HEK293 (cell line): ENCODE results near the gene TTC7B.

Source experiments
- CTCF ChIA-PET: fragments of 350-600 bp; formaldehyde crosslinking; extraction: SDS; loops from one replicate; lab custom pipeline; 2021; ENCODE audit warnings: antibody characterized with exemption; lab: Yijun Ruan, JAX
- POLR2A ChIA-PET: fragments of 300-600 bp; formaldehyde crosslinking; extraction: SDS; loops from one replicate; lab custom pipeline; 2020; ENCODE audit warnings: antibody characterized with exemption, inconsistent platforms; lab: Yijun Ruan, JAX
- H3K27ac ChIP-seq: fragments of 200-500 bp; sonication (Bioruptor generic); 2 replicates; pipeline ENCODE4 v1.5.1; 2014; ENCODE audit warnings: low read depth, low read length, control low read depth, inconsistent platforms; ENCODE audit errors: extremely low read depth
- H3K36me3 ChIP-seq, 2 experiments: fragments of 200-500 bp in 1 of 2; sonication (Bioruptor generic) in 1 of 2; 1 replicate in 1 of 2; 2 replicates in 1 of 2; pipeline ENCODE4 v1.5.1; 2014 to 2017; ENCODE audit warnings: inconsistent platforms in 2 of 2, low read length in 2 of 2; ENCODE audit not compliant: control insufficient read depth in 2 of 2, insufficient read depth in 1 of 2
- H3K4me1 ChIP-seq: fragments of 200-500 bp; sonication (Bioruptor generic); 2 replicates; pipeline ENCODE4 v1.5.1; 2014; ENCODE audit warnings: mild to moderate bottlenecking, low read length, inconsistent platforms; ENCODE audit not compliant: control insufficient read depth, insufficient read depth
- H3K4me3 ChIP-seq: 2 replicates; pipeline ENCODE4 v1.5.1; 2011; ENCODE audit warnings: low read depth, mild to moderate bottlenecking, control low read depth, low read length, moderate library complexity
- H3K9me3 ChIP-seq: fragments of 200-500 bp; sonication (Bioruptor generic); 2 replicates; pipeline ENCODE4 v1.5.1; 2014; ENCODE audit warnings: low read depth, low read length, inconsistent platforms; ENCODE audit not compliant: control insufficient read depth, insufficient read depth
- GLI2 ChIP-seq: fragments of 450-650 bp; formaldehyde crosslinking; IDR thresholded peaks from 2 replicates; pipeline ENCODE4; 2017; ENCODE audit warnings: missing biosample characterization, missing genetic modification characterization, low read depth, borderline replicate concordance
- GLIS1 ChIP-seq: fragments of 450-650 bp; formaldehyde crosslinking; IDR thresholded peaks from 2 replicates; pipeline ENCODE4 v1.5.1; 2016; ENCODE audit warnings: missing biosample characterization, missing genetic modification characterization
- HOXC10 ChIP-seq: sonication (generic); formaldehyde crosslinking; IDR thresholded peaks from 2 replicates; pipeline ENCODE4 v1.8.1; 2023; ENCODE audit warnings: mild to moderate bottlenecking, missing genetic modification reagents
- OSR2 ChIP-seq: fragments of 450-650 bp; formaldehyde crosslinking; IDR thresholded peaks from 2 replicates; pipeline ENCODE4 v1.5.1; 2016; ENCODE audit warnings: missing biosample characterization, missing genetic modification characterization
- ZBTB17 ChIP-seq: fragments of 450-650 bp; formaldehyde crosslinking; IDR thresholded peaks from 2 replicates; pipeline ENCODE4 v1.5.1; 2016; ENCODE audit warnings: missing biosample characterization, missing genetic modification characterization
- ZBTB48 ChIP-seq: fragments of 450-650 bp; formaldehyde crosslinking; IDR thresholded peaks from 2 replicates; pipeline ENCODE4 v1.5.1; 2016; ENCODE audit warnings: missing biosample characterization, missing genetic modification characterization
- ZFHX2 ChIP-seq: fragments of 450-650 bp; formaldehyde crosslinking; conservative IDR thresholded peaks from 2 replicates; pipeline ENCODE4 v1.5.1; 2016; ENCODE audit warnings: missing biosample characterization, missing genetic modification characterization
- ZFP37 ChIP-seq: fragments of 450-650 bp; formaldehyde crosslinking; IDR thresholded peaks from 2 replicates; pipeline ENCODE4 v1.5.1; 2016; ENCODE audit warnings: missing biosample characterization, missing genetic modification characterization
- ZNF133 ChIP-seq: fragments of 450-650 bp; formaldehyde crosslinking; IDR thresholded peaks from 2 replicates; pipeline ENCODE4 v1.5.1; 2016; ENCODE audit warnings: missing biosample characterization, missing genetic modification characterization
- ZNF157 ChIP-seq: fragments of 450-650 bp; formaldehyde crosslinking; IDR thresholded peaks from 2 replicates; pipeline ENCODE4 v1.5.1; 2016; ENCODE audit warnings: missing biosample characterization, missing genetic modification characterization
- ZNF239 ChIP-seq: fragments of 450-650 bp; formaldehyde crosslinking; IDR thresholded peaks from 2 replicates; pipeline ENCODE4 v1.5.1; 2016; ENCODE audit warnings: missing biosample characterization, missing genetic modification characterization
- ZNF274 ChIP-seq, 2 experiments: fragments of 200-500 bp in 1 of 2; fragments of 450-650 bp in 1 of 2; sonication (Bioruptor generic) in 1 of 2; formaldehyde crosslinking in 1 of 2; IDR thresholded peaks; 2 replicates each; pipeline versions ENCODE4 v1.5.1 to v1.6.1; 2014 to 2016; ENCODE audit warnings: borderline replicate concordance in 1 of 2, inconsistent platforms in 1 of 2, low read length in 1 of 2, missing biosample characterization in 1 of 2, missing genetic modification characterization in 1 of 2
- ZNF341 ChIP-seq: fragments of 450-650 bp; formaldehyde crosslinking; IDR thresholded peaks from 2 replicates; pipeline ENCODE4; 2016; ENCODE audit warnings: low read depth, missing biosample characterization, missing genetic modification characterization
- ZNF423 ChIP-seq: fragments of 450-650 bp; formaldehyde crosslinking; IDR thresholded peaks from 2 replicates; pipeline ENCODE4 v1.5.1; 2016; ENCODE audit warnings: missing biosample characterization, missing genetic modification characterization
- ZNF529 ChIP-seq: fragments of 450-650 bp; formaldehyde crosslinking; IDR thresholded peaks from 2 replicates; pipeline ENCODE4 v1.5.1; 2017; ENCODE audit warnings: missing genetic modification characterization, missing biosample characterization; ENCODE audit not compliant: insufficient replicate concordance
- ZNF571 ChIP-seq: fragments of 450-650 bp; formaldehyde crosslinking; IDR thresholded peaks from 2 replicates; pipeline ENCODE4 v1.5.0; 2017; ENCODE audit warnings: missing biosample characterization, missing genetic modification characterization
- ZNF585B ChIP-seq: fragments of 450-650 bp; formaldehyde crosslinking; IDR thresholded peaks from 2 replicates; pipeline ENCODE4 v1.5.1; 2016; ENCODE audit warnings: missing biosample characterization, missing genetic modification characterization
- ZNF624 ChIP-seq: fragments of 450-650 bp; formaldehyde crosslinking; IDR thresholded peaks from 2 replicates; pipeline ENCODE4 v1.5.1; 2017; ENCODE audit warnings: missing biosample characterization, missing genetic modification characterization
- ZNF677 ChIP-seq: fragments of 450-650 bp; IDR thresholded peaks from 2 replicates; pipeline ENCODE4 v1.5.0; 2018; ENCODE audit warnings: missing biosample characterization, mild to moderate bottlenecking, missing genetic modification characterization, moderate library complexity
- ZXDB ChIP-seq: fragments of 450-650 bp; formaldehyde crosslinking; IDR thresholded peaks from 2 replicates; pipeline ENCODE4 v1.5.1; 2016; ENCODE audit warnings: missing biosample characterization, missing genetic modification characterization
- TF ChIP-seq, protein P1 (sequence below): fragments of 450-650 bp; formaldehyde crosslinking; IDR thresholded peaks from 2 replicates; pipeline ENCODE4 v1.5.1; 2016; ENCODE audit warnings: missing biosample characterization, missing genetic modification characterization
- TF ChIP-seq, protein P2 (sequence below): fragments of 450-650 bp; formaldehyde crosslinking; IDR thresholded peaks from 2 replicates; pipeline ENCODE4 v1.5.1; 2016; ENCODE audit warnings: missing biosample characterization, missing genetic modification characterization, low read depth

Gene TTC7B

DNA sequence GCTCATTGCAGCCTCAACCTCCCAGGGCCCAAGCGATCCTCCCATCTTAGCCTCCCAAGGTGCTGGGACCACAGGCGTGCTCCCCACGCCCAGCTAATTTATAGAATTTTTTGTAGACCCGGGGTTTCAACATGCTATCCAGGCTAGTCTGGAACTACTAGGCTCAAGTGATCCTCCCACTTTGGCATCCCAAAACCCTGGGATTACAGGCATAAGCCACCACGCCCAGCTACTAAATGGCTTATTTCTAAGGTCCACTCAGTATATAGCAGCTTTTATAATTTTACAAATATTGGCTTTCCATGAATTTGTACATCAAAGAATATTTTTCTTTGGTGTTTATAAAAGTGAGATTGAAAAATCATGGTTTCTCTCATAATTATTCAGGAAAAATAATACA lies 167.8 kb downstream of the TTC7B start:
- TF ChIP-seq HOXC10 (CRISPR knock-in tag) (no peak), OSR2 (tag by site-specific recombination) (no peak), ZNF624 (tag by site-specific recombination) (no peak), ZBTB17 (tag by site-specific recombination) (no peak), ZNF529 (tag by site-specific recombination) (no peak), ZBTB48 (tag by site-specific recombination) (no peak), ZNF157 (tag by site-specific recombination) (no peak)
- TF ChIP-seq, protein P1, sequence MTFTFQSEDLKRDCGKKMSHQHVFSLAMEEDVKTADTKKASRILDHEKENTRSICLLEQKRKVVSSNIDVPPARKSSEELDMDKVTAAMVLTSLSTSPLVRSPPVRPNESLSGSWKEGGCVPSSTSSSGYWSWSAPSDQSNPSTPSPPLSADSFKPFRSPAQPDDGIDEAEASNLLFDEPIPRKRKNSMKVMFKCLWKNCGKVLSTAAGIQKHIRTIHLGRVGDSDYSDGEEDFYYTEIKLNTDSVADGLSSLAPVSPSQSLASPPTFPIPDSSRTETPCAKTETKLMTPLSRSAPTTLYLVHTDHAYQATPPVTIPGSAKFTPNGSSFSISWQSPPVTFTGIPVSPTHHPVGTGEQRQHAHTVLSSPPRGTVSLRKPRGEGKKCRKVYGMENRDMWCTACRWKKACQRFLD (tag by site-specific recombination): no peak
- TF ChIP-seq, all 188 proteins: peak for 0
- Histone ChIP-seq H3K9me3 (no peaks in the 10 kb centered on the region), H3K4me1 (no peaks in the 10 kb centered on the region), H3K27ac (no peak overlapping the region), H3K4me3 (no peak overlapping the region), H3K36me3 (peaks cover 7 to 47% of the 10 kb centered on the region in 2 experiments)
- ChIA-PET CTCF (no interaction called here), POLR2A (no interaction called here)

DNA sequence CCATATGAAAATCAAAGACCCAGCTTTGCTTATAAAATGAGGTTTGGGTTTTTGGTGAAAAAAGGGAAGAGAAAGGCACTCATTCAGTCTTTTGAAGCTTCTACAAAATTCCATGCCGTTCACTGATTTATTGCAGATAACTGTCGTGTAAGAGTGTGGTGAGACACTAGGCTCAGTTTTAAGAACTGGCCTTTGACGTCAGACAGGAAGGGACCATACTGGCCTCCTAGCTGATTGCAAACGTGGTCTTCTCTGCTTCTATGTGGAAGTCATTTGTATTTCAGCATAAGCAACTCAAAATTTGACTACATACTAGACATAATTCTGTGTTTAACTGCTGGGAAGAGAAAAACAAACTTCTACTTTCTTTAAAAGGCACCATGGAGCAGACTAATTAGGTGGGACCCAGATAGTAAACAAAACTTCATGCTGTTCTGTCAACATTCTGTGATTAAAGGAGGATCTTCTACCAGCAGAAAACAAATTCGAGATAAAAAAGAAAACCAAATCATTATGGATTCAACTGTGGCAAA lies 168.7 kb downstream of the TTC7B start:
- no peaks in the 10 kb centered on the region for H3K9me3 ChIP-seq
- CTCF ChIA-PET: interaction anchor here (0.5 kb wide), 1 partner anchor 114 kb away, joined by 3 read pairs; no protein-coding TSS in a partner anchor
- H3K4me1 ChIP-seq: no peaks in the 10 kb centered on the region
- no peak overlapping the region for H3K4me3 ChIP-seq
- no peak overlapping the region for H3K27ac ChIP-seq
- peaks cover 9 to 40% of the 10 kb centered on the region in 2 experiments for H3K36me3 ChIP-seq
- TF ChIP-seq GLIS1: no peak
- no peak for TF ChIP-seq ZFP37 (tag by site-specific recombination)
- TF ChIP-seq ZNF677 (tag by site-specific recombination): no peak
- no peak for TF ChIP-seq ZNF423 (tag by site-specific recombination)
- TF ChIP-seq GLI2 (tag by site-specific recombination): no peak
- TF ChIP-seq, protein P2, sequence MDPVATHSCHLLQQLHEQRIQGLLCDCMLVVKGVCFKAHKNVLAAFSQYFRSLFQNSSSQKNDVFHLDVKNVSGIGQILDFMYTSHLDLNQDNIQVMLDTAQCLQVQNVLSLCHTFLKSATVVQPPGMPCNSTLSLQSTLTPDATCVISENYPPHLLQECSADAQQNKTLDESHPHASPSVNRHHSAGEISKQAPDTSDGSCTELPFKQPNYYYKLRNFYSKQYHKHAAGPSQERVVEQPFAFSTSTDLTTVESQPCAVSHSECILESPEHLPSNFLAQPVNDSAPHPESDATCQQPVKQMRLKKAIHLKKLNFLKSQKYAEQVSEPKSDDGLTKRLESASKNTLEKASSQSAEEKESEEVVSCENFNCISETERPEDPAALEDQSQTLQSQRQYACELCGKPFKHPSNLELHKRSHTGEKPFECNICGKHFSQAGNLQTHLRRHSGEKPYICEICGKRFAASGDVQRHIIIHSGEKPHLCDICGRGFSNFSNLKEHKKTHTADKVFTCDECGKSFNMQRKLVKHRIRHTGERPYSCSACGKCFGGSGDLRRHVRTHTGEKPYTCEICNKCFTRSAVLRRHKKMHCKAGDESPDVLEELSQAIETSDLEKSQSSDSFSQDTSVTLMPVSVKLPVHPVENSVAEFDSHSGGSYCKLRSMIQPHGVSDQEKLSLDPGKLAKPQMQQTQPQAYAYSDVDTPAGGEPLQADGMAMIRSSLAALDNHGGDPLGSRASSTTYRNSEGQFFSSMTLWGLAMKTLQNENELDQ (tag by site-specific recombination): no peak
- TF ChIP-seq ZNF239: no peak
- TF ChIP-seq ZXDB (tag by site-specific recombination): no peak
- TF ChIP-seq ZNF274 (IDR thresholded peaks at IDR 0.05; ENCODE audit: low read length): no peak
- no peak for TF ChIP-seq ZNF274 (tag by site-specific recombination; IDR thresholded peaks at IDR 0.05; ENCODE audit: borderline replicate concordance)
- POLR2A ChIA-PET: no interaction called here

DNA sequence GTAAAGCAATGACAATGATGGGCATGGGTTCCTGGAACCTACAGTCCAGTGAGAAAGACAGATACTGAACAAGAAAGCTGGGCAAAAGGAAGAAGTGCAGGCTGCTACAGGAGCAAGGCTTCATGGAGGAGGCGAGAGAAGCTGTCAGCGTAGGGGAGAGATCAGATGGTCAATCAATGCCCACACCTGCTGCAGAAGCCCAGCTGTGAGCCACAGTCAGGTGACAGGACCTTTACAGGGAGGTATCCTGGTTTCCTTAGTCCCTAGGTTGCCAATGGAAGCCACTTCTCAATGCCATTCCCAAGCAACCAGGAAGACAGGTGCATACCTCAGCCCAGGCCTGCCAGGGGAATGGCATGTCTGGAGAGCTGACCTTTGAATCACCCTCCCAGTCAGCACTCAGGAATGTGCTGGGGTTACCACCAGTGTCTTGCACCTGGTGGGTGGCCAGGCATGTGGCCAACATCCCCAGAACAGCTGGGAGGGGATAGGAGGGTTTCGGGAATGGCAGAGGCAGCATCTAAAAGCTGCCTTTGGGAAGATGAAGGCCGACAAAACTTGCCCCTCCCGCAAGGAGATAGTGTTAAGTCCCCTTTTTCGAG lies 170.3 kb downstream of the TTC7B start:
- no peaks in the 10 kb centered on the region for H3K4me1 ChIP-seq
- TF ChIP-seq ZFHX2: no peak
- 0 out of 2 replicates have a peak, but pooled peaks have one; percentile 31 for TF ChIP-seq GLIS1
- TF ChIP-seq ZNF133 (tag by site-specific recombination): no peak
- TF ChIP-seq ZNF571 (tag by site-specific recombination): no peak
- TF ChIP-seq ZNF341 (tag by site-specific recombination): no peak
- TF ChIP-seq ZNF585B (tag by site-specific recombination): no peak
- no peak for TF ChIP-seq GLI2 (tag by site-specific recombination)
- H3K27ac ChIP-seq: no peak overlapping the region
- no peak overlapping the region for H3K4me3 ChIP-seq
- peaks cover 12 to 44% of the 10 kb centered on the region in 2 experiments for H3K36me3 ChIP-seq
- ChIA-PET POLR2A (no interaction called here), CTCF (no interaction called here)
- H3K9me3 ChIP-seq: no peaks in the 10 kb centered on the region
